Upper lobe of right lung (tissue), 1 donor: ENCODE data around the gene CLEC4A. TPM values are rescaled to one million over a fixed set of nuclear protein-coding genes. Genes with fewer than 3 reads are reported as not detected.
"Not testable (repeated sequence)": the region's sequence is repeated elsewhere in the genome, so short reads cannot be mapped to it uniquely, and the experiment has no call there.

Source experiments
- ATAC-seq: fragments of 200-7000 bp; cut with Tn5 transposase; one replicate; pipeline ENCODE4 v1.9.1; 2020; ENCODE audit warnings: mild to moderate bottlenecking, moderate library complexity
- DNase-seq: peaks from one replicate; pipeline ENCODE4 v3.0.0-alpha.2; 2020
- H3K27ac ChIP-seq: fragments of 200-600 bp; one replicate; pipeline ENCODE4 v1.8.0; 2022
- H3K27me3 ChIP-seq: fragments of 200-600 bp; one replicate; pipeline ENCODE4 v1.8.0; 2022; ENCODE audit warnings: mild to moderate bottlenecking
- H3K36me3 ChIP-seq: fragments of 200-600 bp; one replicate; pipeline ENCODE4 v1.8.0; 2022
- H3K4me1 ChIP-seq: fragments of 200-600 bp; one replicate; pipeline ENCODE4 v1.8.0; 2022
- H3K4me3 ChIP-seq: fragments of 200-600 bp; one replicate; pipeline ENCODE4 v1.8.0; 2022; ENCODE audit warnings: mild to moderate bottlenecking
- H3K9me3 ChIP-seq: fragments of 200-600 bp; one replicate; pipeline ENCODE4 v1.8.0; 2022
- intact Hi-C: fragments of 100-400 bp; cut with DNase I; formaldehyde crosslinking; loops from one replicate; pipeline ENCODE4 v1.11.0; 2022
- total RNA-seq: library from RNA; stranded (reverse); fragmentation: NEBNext Ultra II Directional; extraction: Animal tissue kit (Norgen Biotek cat#: 25700); gene quantifications from one replicate; pipeline ENCODE4 v1.2.1, GENCODE V29; 2021
- TF ChIP-seq, protein P1 (sequence below): fragments of 200-600 bp; IDR thresholded peaks from one replicate; pipeline ENCODE4 v1.8.0; 2022; ENCODE audit warnings: antibody characterized with exemption
- donor health status: DM: no; HTN: yes; CAD: no; lungs with severe emphysema.

Gene CLEC4A
- total RNA-seq, 1 donor from 2014 or later = 8.3 TPM

DNA sequence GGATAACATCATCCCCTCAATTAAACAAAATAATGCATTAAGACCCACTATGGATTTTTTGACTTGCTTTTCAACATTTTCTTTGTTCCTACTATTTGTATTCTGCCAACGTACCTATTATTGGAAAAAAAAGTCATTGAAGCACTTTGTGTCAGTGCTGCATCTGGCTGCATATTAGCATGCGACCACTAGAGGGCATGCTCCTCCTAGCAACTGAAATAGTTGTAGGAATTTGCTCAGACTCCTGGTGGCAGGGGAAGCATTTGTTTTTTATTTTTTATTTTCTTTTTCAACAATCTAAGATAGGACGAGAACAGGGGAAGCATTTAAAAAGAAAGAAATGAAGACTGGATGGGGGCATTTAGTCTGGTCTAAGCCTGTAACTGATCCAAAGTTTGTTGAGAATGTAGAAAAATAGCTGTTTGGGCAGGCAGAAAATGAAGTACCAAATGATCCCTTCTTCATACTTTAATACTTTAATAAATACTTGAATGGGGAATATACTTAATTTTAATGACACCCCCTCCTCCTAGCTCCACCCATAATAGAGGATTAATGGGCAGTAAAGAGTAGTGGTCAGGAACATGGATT, 14.5 kb upstream of the CLEC4A start:
- TF ChIP-seq, protein P1, sequence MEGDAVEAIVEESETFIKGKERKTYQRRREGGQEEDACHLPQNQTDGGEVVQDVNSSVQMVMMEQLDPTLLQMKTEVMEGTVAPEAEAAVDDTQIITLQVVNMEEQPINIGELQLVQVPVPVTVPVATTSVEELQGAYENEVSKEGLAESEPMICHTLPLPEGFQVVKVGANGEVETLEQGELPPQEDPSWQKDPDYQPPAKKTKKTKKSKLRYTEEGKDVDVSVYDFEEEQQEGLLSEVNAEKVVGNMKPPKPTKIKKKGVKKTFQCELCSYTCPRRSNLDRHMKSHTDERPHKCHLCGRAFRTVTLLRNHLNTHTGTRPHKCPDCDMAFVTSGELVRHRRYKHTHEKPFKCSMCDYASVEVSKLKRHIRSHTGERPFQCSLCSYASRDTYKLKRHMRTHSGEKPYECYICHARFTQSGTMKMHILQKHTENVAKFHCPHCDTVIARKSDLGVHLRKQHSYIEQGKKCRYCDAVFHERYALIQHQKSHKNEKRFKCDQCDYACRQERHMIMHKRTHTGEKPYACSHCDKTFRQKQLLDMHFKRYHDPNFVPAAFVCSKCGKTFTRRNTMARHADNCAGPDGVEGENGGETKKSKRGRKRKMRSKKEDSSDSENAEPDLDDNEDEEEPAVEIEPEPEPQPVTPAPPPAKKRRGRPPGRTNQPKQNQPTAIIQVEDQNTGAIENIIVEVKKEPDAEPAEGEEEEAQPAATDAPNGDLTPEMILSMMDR = peak; percentile 98
- no peak overlapping the region for H3K27ac ChIP-seq
- ATAC-seq = peak; percentile 94
- intact Hi-C loops = no loop called here
- no peaks in the 10 kb centered on the region for H3K9me3 ChIP-seq
- peak; percentile 68 for DNase-seq
- H3K36me3 ChIP-seq = no peaks in the 10 kb centered on the region
- peak overlapping the region; percentile 17 for H3K4me3 ChIP-seq
- no peaks in the 10 kb centered on the region for H3K4me1 ChIP-seq
- no peaks in the 10 kb centered on the region for H3K27me3 ChIP-seq

- H3K4me1 ChIP-seq, H3K27ac ChIP-seq, DNase-seq, H3K4me3 ChIP-seq, H3K27me3 ChIP-seq, H3K36me3 ChIP-seq, H3K9me3 ChIP-seq, ATAC-seq, intact Hi-C loops: not testable (repeated sequence)
These were observed 10.3 kb upstream of the CLEC4A start for GRCh38 chr12:8113117-8113516.

DNA sequence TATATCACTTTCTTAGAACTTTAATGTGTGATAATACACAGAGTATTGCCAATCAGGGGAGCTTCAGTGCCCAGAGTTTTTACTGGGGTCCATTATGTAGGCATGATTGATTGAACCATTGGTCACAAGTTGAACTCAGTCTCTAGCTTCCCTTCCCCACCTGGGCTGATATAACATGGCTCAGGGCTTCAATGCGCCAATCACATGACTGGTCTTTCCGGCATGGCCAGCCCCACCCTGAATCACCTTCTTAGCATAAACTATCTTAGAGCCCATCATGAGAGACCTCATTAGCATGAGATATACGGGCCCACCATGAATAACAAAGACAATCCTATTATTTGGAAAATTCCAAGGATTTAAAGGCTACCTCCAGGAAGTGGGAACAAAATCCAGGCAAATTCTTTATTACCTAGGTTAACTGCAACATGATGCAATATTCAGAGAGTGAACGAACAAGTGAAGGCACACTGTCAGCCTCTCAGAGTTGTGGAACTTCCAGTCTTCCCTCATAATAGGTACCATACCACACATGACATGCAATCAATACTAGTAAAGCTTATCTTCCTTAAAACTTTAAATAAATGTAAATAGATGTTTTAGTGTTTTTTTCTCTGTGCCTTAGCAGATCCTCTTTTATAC, 3.2 kb upstream of the CLEC4A start:
- H3K27me3 ChIP-seq = no peaks in the 10 kb centered on the region
- intact Hi-C loops = no loop called here
- H3K4me1 ChIP-seq = no peaks in the 10 kb centered on the region
- H3K27ac ChIP-seq = no peak overlapping the region
- H3K36me3 ChIP-seq = no peaks in the 10 kb centered on the region
- DNase-seq = no peak
- H3K4me3 ChIP-seq = no peak overlapping the region
- TF ChIP-seq, protein P1 = no peak
- H3K9me3 ChIP-seq = no peaks in the 10 kb centered on the region
- ATAC-seq = no peak

DNA sequence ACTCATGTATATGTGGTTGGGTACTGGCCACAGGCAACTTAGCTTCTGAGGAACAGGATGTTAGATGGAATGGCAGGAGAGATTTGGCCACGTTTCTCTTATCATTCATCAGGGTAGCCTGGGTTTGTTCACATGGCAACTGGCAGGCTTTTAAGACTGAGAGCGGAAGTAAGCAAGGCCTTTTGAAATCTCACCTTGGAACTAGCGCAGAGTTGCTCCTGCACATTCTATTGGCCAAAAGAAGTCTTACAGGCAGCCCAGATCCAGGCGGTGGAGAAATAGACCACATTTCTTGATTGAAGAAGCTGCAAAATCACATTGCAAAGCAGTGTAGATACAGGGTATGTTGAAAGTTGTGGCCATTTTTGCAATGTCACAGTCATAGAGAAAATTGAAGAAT, 3.7 kb downstream of the CLEC4A start:
- no peak overlapping the region for H3K4me3 ChIP-seq
- H3K4me1 ChIP-seq = no peaks in the 10 kb centered on the region
- TF ChIP-seq, protein P1 = no peak
- DNase-seq = no peak
- ATAC-seq = peak; percentile 70
- no peaks in the 10 kb centered on the region for H3K27me3 ChIP-seq
- no peaks in the 10 kb centered on the region for H3K9me3 ChIP-seq
- no peak overlapping the region for H3K27ac ChIP-seq
- intact Hi-C loops = no loop called here
- H3K36me3 ChIP-seq = no peaks in the 10 kb centered on the region

- H3K27me3 ChIP-seq, H3K4me1 ChIP-seq, H3K9me3 ChIP-seq, ATAC-seq, H3K4me3 ChIP-seq, DNase-seq, intact Hi-C loops, H3K27ac ChIP-seq: not testable (repeated sequence)
- peaks cover 22% of the 10 kb centered on the region for H3K36me3 ChIP-seq
These were observed 10.4 kb downstream of the CLEC4A start for GRCh38 chr12:8133636-8134397.

DNA sequence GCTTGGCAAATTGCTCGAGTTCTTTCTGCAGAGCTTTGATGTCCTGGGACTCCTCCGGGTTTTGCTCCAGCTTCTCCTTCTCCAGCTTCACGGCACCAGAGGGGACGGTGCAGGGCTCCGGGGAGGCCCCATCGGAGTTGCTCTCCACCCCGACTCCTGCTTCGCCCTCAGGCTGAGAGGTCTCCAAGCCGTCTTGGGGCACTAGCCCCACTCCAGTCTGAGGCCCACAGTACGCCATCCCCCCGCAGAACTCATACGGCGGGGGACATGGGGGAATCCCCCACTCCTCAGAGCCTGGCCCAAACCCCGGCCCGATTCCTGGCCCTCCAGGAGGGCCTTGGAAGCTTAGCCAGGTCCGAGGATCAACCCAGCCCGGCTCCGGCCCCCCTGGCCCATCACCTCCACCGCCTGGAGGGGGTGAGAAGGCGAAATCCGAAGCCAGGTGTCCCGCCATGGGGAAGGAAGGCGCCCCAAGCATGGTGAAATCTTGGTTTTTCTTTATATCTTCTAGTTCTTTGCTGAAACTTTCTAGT, 11.0 kb downstream of the CLEC4A start:
- H3K27me3 ChIP-seq, DNase-seq, H3K4me3 ChIP-seq, H3K9me3 ChIP-seq, intact Hi-C loops, H3K27ac ChIP-seq, ATAC-seq, H3K4me1 ChIP-seq: not testable (repeated sequence)
- H3K36me3 ChIP-seq = peaks cover 22% of the 10 kb centered on the region

GRCh38 chr12:8141647-8142046, 18.2 kb downstream of the CLEC4A start:
- intact Hi-C loops, H3K4me1 ChIP-seq, DNase-seq, H3K27ac ChIP-seq, H3K4me3 ChIP-seq, H3K27me3 ChIP-seq, ATAC-seq, H3K9me3 ChIP-seq: not testable (repeated sequence)
- peaks cover 14% of the 10 kb centered on the region for H3K36me3 ChIP-seq
